ENCODE results near the gene CWC25. TPM values are rescaled to one million over a fixed set of nuclear protein-coding genes. Genes with fewer than 3 reads are reported as not detected.
A peak's percentile ranks its signal among the peaks of the same experiment; 100 is the strongest.

Gene CWC25
- total RNA-seq, 1 donor from 2014 or later: 13.0 TPM

- Mint-ChIP-seq H3K4me3 (ENCODE audit: unreplicated experiment) (peak overlapping the region; percentile 86), H3K4me1 (ENCODE audit: low read depth, unreplicated experiment) (peaks cover 18% of the 10 kb centered on the region), H3K36me3 (ENCODE audit: unreplicated experiment) (no peaks in the 10 kb centered on the region)
Observed at GRCh38 chr17:38871247-38872015, 46.3 kb upstream of the CWC25 start.

GRCh38 chr17:38870259-38871165 lies 45.4 kb upstream of the CWC25 start:
- peaks cover 18% of the 10 kb centered on the region for H3K4me1 Mint-ChIP-seq (ENCODE audit: low read depth, unreplicated experiment)
- DNase-seq: peak; percentile 65
- H3K27me3 Mint-ChIP-seq (ENCODE audit: unreplicated experiment): peaks cover 26% of the 10 kb centered on the region
- no peak for TF ChIP-seq CTCF (IDR thresholded peaks at IDR 0.05; ENCODE audit: partially characterized antibody, unreplicated experiment)
- H3K27ac Mint-ChIP-seq (ENCODE audit: unreplicated experiment): peak overlapping the region; percentile 84
- peak overlapping the region; percentile 97 for H3K4me3 Mint-ChIP-seq (ENCODE audit: unreplicated experiment)
- peaks cover 23% of the 10 kb centered on the region for H3K9me3 Mint-ChIP-seq (ENCODE audit: unreplicated experiment)
- H3K36me3 Mint-ChIP-seq (ENCODE audit: unreplicated experiment): no peaks in the 10 kb centered on the region

More at GRCh38 chr17:38871247-38872015, 46.3 kb upstream of the CWC25 start:
- no peak for TF ChIP-seq CTCF (IDR thresholded peaks at IDR 0.05; ENCODE audit: partially characterized antibody, unreplicated experiment)
- DNase-seq: no peak
- Mint-ChIP-seq H3K27ac (ENCODE audit: unreplicated experiment) (peak overlapping the region; percentile 52), H3K27me3 (ENCODE audit: unreplicated experiment) (peaks cover 26% of the 10 kb centered on the region), H3K9me3 (ENCODE audit: unreplicated experiment) (peaks cover 23% of the 10 kb centered on the region)

- Mint-ChIP-seq H3K4me3 (ENCODE audit: unreplicated experiment) (peak within 1 kb of the TSS; percentile 97), H3K9me3 (ENCODE audit: unreplicated experiment) (peaks cover 23% of the 10 kb centered on the region), H3K27ac (ENCODE audit: unreplicated experiment) (peak within 1 kb of the TSS; percentile 85), H3K27me3 (ENCODE audit: unreplicated experiment) (peaks cover 26% of the 10 kb centered on the region), H3K36me3 (ENCODE audit: unreplicated experiment) (no peaks in the 10 kb centered on the region), H3K4me1 (ENCODE audit: low read depth, unreplicated experiment) (peaks cover 18% of the 10 kb centered on the region)
- DNase-seq: peak; percentile 82
- TF ChIP-seq CTCF (IDR thresholded peaks at IDR 0.05; ENCODE audit: partially characterized antibody, unreplicated experiment): no peak
Observed at GRCh38 chr17:38869526-38870258, 44.6 kb upstream of the CWC25 start, which contains the start of gene LASP1. Gene LASP1 (plus strand): TSS chr17:38870058. CDS start chr17:38870190, 132 bp downstream.

DNA sequence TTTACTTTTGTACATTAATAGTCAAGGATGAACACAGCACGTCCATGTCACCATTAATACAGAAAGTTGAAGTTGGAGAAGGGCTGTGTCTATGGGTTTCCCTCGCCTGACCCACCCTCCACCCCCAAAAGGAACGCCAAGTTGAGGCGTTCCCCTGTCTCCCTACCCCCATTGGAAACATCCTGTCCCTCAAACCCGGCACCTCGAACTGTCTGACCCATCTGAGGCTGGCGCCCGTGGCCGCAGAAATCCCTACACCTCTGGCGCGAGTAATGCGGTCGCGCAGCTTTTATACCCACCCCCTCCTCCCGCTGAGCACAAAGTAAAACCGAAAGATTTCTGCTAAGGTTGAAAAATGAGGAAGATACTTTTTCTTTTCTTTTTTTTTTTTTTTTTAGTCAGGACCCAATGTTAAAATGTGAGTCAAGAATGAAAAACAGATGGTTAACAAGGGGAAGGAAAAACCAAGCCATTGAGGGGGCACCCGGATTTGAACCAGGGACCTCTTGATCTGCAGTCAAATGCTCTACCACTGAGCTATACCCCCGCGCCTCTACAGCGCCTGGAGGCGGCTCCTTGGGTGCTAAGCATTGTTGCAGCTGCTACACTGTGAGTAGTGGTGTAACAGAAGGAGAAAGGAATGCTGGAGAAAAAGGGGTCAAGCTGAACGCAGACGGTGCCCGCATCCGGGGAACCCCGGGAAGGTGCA lies 43.9 kb upstream of the CWC25 start:
- TF ChIP-seq CTCF (IDR thresholded peaks at IDR 0.05; ENCODE audit: partially characterized antibody, unreplicated experiment): no peak
- H3K27ac Mint-ChIP-seq (ENCODE audit: unreplicated experiment): peak overlapping the region; percentile 85
- H3K4me1 Mint-ChIP-seq (ENCODE audit: low read depth, unreplicated experiment): peaks cover 18% of the 10 kb centered on the region
- DNase-seq: peak; percentile 92
- peaks cover 23% of the 10 kb centered on the region for H3K9me3 Mint-ChIP-seq (ENCODE audit: unreplicated experiment)
- H3K4me3 Mint-ChIP-seq (ENCODE audit: unreplicated experiment): peak overlapping the region; percentile 86
- no peaks in the 10 kb centered on the region for H3K36me3 Mint-ChIP-seq (ENCODE audit: unreplicated experiment)
- H3K27me3 Mint-ChIP-seq (ENCODE audit: unreplicated experiment): peaks cover 26% of the 10 kb centered on the region

Data from glutamatergic neuron (in vitro differentiated cells).